HG03066 (cell line): ENCODE data around the gene KNDC1.
"Not testable (repeated sequence)": the region's sequence is repeated elsewhere in the genome, so short reads cannot be mapped to it uniquely, and the experiment has no call there.

Source experiments
- ATAC-seq: cut with Tn5 transposase; IDR thresholded peaks from one replicate; pipeline ENCODE4 v1.9.1; 2021; ENCODE audit warnings: low read depth; ENCODE audit not compliant: unreplicated experiment

The KNDC1 gene

GRCh38 chr10:133217800-133218589 lies 58.0 kb downstream of the KNDC1 start:
- no peak for ATAC-seq

- no peak for ATAC-seq
Measured at GRCh38 chr10:133218891-133219290, 58.9 kb downstream of the KNDC1 start.

GRCh38 chr10:133219782-133220181 lies 59.8 kb downstream of the KNDC1 start:
- no peak for ATAC-seq

GRCh38 chr10:133221331-133221730 lies 61.3 kb downstream of the KNDC1 start:
- ATAC-seq, result no peak

- not testable (repeated sequence) for ATAC-seq
Measured at GRCh38 chr10:133221756-133222155, 61.7 kb downstream of the KNDC1 start.

GRCh38 chr10:133224076-133224475 lies 64.1 kb downstream of the KNDC1 start:
- no peak for ATAC-seq

- no peak for ATAC-seq
Measured at GRCh38 chr10:133224756-133225372, 64.8 kb downstream of the KNDC1 start.

- no peak for ATAC-seq
Measured at GRCh38 chr10:133225707-133226191, 65.7 kb downstream of the KNDC1 start.

GRCh38 chr10:133226251-133226808 lies 66.3 kb downstream of the KNDC1 start:
- no peak for ATAC-seq

- ATAC-seq, result no peak
Measured at GRCh38 chr10:133227256-133227655, 67.2 kb downstream of the KNDC1 start.

GRCh38 chr10:133229265-133230043 lies 69.4 kb downstream of the KNDC1 start:
- ATAC-seq, result no peak

- no peak for ATAC-seq
Measured at GRCh38 chr10:133230044-133230361, 70.0 kb downstream of the KNDC1 start, which contains the start of gene UTF1. Gene UTF1, plus strand, starts transcription at chr10:133230217. Its CDS starts 72 bp downstream, at chr10:133230289.

- no peak for ATAC-seq
Measured at GRCh38 chr10:133230387-133231195, 70.6 kb downstream of the KNDC1 start.

GRCh38 chr10:133231244-133231945 lies 71.4 kb downstream of the KNDC1 start:
- no peak for ATAC-seq

GRCh38 chr10:133231946-133232574 lies 72.0 kb downstream of the KNDC1 start:
- no peak for ATAC-seq

GRCh38 chr10:133234796-133235195 lies 74.8 kb downstream of the KNDC1 start:
- ATAC-seq, result not testable (repeated sequence)

- ATAC-seq, result no peak
Measured at GRCh38 chr10:133235265-133235855, 75.3 kb downstream of the KNDC1 start.

- ATAC-seq, result no peak
Measured at GRCh38 chr10:133235932-133236331, 75.9 kb downstream of the KNDC1 start.
